DND-41 (cell line): ENCODE data around the gene EIF4EBP3.

Source experiments
- CTCF ChIP-seq: IDR thresholded peaks from 2 replicates; pipeline ENCODE4 v1.5.1; 2012; ENCODE audit warnings: borderline replicate concordance, low read length, moderate library complexity, mild to moderate bottlenecking; ENCODE audit not compliant: poor library complexity, severe bottlenecking; ENCODE audit errors: extremely low read depth
- EZH2 ChIP-seq: IDR thresholded peaks from 3 replicates; pipeline ENCODE4 v1.6.1; 2012; ENCODE audit warnings: borderline replicate concordance, low read depth, mild to moderate bottlenecking, moderate library complexity, low read length, inconsistent platforms; ENCODE audit not compliant: severe bottlenecking

GRCh38 chr5:140498591-140498990, 48.9 kb upstream of the EIF4EBP3 start:
- TF ChIP-seq CTCF (no peak), EZH2 (no peak)
